ENCODE data around the gene SPATA24.
"Not testable (repeated sequence)": the region's sequence is repeated elsewhere in the genome, so short reads cannot be mapped to it uniquely, and the experiment has no call there.

SPATA24 gene, protein sequence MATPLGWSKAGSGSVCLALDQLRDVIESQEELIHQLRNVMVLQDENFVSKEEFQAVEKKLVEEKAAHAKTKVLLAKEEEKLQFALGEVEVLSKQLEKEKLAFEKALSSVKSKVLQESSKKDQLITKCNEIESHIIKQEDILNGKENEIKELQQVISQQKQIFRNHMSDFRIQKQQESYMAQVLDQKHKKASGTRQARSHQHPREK
- 0.67 to 3.7 (median 1.7) reads per million in 9 experiments for total RNA-seq

DNA sequence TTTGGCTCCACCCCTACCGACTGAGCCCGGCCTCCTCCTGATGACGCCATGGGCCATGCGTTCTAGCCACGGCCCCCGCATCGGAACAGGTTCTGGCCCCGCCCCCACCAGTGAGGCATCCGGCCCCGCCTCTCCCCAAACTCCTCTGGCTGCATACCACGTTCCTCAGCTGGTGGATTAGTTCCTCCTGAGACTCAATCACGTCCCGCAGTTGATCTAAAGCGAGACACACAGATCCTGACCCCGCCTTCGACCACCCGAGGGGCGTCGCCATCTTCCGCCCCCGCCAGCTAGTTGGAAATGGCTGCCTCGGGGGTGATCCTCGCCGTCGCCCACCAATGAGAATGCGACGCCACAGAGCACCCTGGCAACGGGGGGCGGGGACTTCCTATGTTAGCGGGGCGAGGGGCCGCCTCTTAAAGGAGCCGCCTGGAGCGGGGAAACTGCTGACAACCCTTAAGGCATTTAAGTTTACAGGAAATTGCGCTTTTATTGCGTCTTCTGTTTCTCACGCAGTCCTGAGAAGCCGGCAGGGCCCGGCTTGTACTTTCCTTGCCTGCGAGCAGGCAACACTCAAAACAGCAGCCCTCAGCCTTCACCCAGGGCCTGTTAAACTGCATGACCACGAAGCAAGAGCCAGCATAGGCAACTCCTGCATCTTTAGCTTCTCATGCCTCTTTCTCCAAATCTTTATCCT lies at the start of gene SPATA24:
Gene SPATA24, minus strand, starts transcription at position 303 of the 697 bp plus-strand sequence. Its CDS starts 29 bp downstream, at position 274.
- Mint-ChIP-seq H3K27me3 (no peaks in the 10 kb centered on the region), H3K9me3 (no peaks in the 10 kb centered on the region), H3K4me1 (ENCODE audit: low read depth in 2 of 2) (peaks cover 25 to 27% of the 10 kb centered on the region in 2 donors), H3K4me3 (peak within 1 kb of the TSS; percentile 89 to 91), H3K36me3 (ENCODE audit: insufficient read depth) (peaks cover 6% of the 10 kb centered on the region), H3K27ac (peak within 1 kb of the TSS; percentile 94 to 95)
- DNase-seq (peak; percentile 95 to 97 (median 95)), ATAC-seq (replicated peaks) (peak; percentile 88)

DNA sequence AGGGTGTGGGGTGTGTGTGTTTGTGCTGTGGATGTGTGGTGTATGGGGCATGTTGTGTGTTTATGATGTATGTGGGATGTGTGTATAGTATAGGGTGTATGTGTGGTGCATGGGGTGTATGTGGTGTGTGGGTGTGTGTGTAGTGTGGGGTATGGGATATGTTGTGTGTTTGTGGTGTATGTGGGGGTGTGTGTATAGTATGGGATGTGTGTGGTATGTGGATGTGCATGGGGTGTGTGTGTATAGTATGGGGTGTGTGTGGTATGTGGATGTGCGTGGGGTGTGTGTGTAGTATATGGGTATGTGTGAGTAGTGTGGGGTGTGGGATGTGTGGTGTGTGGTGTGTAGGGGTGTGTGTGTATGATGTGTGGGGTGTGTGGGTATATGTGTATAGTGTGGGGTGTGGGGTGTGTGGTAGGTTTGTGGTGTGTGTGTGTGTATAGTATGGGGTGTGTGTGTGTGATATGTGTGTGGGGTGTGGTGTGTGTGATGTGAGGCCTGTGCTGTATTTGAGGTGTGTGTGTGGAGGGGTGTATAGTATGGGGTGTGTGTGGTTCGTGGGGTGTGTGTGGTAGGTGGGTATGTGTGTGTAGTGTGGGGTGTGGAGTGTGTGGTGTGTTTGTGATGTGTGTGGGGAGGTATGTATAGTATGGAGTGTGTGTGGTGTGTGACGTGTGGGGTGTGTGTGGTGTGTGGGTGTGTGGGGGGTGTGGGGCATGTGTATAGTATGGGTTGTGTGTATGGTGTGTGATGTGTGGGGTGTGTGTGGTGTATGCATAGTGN lies 48.2 kb upstream of the SPATA24 start:
- no peak overlapping the region for H3K27ac Mint-ChIP-seq

DNA sequence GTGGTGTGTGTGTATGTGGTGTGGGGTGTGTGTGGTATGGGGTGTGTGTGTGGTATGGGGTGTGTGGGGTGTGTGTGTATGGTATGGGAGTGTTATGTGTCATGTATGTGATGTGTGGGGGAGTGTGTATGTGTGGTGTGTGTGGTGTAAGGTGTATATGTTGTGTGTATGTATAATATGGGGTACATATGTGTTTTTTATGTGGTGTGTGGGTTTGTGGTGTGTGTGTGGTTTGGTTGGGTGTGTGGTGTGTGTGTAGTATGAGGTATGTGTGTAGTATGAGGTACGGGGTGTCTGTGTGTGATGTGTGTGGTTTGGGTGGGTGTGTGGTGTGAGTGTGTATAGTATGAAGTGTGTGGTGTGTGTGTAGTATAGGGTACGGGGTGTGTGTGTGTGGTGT lies 47.3 kb upstream of the SPATA24 start:
- peaks cover 32 to 43% of the 10 kb centered on the region in 2 donors for H3K4me1 Mint-ChIP-seq (ENCODE audit: low read depth in 2 of 2)
- no peak overlapping the region for H3K27ac Mint-ChIP-seq
- H3K9me3 Mint-ChIP-seq: no peaks in the 10 kb centered on the region
- no peak for ATAC-seq (replicated peaks)
- no peaks in the 10 kb centered on the region for H3K27me3 Mint-ChIP-seq
- peaks cover 21% of the 10 kb centered on the region for H3K36me3 Mint-ChIP-seq (ENCODE audit: insufficient read depth)
- DNase-seq: no peak
- H3K4me3 Mint-ChIP-seq: no peak overlapping the region

More for the DNA sequence above, 48.2 kb upstream of the SPATA24 start:
- Mint-ChIP-seq H3K4me3 (no peak overlapping the region), H3K27me3 (no peaks in the 10 kb centered on the region), H3K9me3 (no peaks in the 10 kb centered on the region), H3K36me3 (ENCODE audit: insufficient read depth) (peaks cover 21% of the 10 kb centered on the region), H3K4me1 (ENCODE audit: low read depth in 2 of 2) (peaks cover 32 to 44% of the 10 kb centered on the region in 2 donors)
- no peak for DNase-seq
- ATAC-seq (replicated peaks): no peak

DNA sequence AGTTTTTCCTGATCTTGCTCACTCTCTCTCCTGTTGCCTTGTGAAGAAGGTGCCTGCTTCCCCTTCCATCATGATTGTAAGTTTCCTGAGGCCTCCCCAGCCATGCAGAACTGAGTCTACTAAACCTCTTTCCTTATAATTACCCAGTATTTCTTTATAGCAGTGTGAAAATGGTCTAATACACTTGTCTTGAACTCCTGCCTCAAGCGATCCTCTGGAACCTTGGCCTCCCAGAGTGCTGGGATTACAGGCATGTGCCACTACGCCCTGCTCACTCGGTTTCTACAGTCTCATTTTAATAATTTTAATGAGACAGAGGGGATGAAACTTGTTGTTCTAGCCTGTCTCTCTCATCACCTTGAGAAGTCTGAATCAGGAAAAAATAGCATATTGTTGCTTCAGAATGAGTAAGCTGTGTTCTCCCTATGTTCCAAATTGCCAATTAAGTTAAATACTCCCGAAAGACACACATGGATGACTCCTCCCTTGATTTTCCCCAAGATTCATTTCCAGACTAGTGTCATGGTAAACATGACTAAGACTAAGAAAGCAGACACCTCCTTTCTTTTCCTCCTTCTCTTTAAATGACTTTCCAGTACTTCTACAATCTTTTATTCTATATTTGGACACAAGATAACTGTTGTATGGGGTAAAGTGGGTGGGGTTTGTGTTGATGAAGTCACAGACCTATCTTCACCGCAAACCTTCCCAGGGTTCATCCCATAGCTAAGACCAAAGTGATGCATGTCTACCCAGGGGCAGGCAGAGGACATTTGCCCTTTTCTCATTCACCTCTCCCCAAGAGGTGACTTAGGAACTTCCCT lies 43.3 kb upstream of the SPATA24 start:
- no peaks in the 10 kb centered on the region for H3K9me3 Mint-ChIP-seq
- no peaks in the 10 kb centered on the region for H3K36me3 Mint-ChIP-seq (ENCODE audit: insufficient read depth)
- peaks cover 22 to 36% of the 10 kb centered on the region in 2 donors for H3K4me1 Mint-ChIP-seq (ENCODE audit: low read depth in 2 of 2)
- no peaks in the 10 kb centered on the region for H3K27me3 Mint-ChIP-seq
- no peak for DNase-seq
- peak overlapping the region in 1 of 2 donors; percentile 51 for H3K27ac Mint-ChIP-seq
- ATAC-seq (replicated peaks): no peak
- no peak overlapping the region for H3K4me3 Mint-ChIP-seq

DNA sequence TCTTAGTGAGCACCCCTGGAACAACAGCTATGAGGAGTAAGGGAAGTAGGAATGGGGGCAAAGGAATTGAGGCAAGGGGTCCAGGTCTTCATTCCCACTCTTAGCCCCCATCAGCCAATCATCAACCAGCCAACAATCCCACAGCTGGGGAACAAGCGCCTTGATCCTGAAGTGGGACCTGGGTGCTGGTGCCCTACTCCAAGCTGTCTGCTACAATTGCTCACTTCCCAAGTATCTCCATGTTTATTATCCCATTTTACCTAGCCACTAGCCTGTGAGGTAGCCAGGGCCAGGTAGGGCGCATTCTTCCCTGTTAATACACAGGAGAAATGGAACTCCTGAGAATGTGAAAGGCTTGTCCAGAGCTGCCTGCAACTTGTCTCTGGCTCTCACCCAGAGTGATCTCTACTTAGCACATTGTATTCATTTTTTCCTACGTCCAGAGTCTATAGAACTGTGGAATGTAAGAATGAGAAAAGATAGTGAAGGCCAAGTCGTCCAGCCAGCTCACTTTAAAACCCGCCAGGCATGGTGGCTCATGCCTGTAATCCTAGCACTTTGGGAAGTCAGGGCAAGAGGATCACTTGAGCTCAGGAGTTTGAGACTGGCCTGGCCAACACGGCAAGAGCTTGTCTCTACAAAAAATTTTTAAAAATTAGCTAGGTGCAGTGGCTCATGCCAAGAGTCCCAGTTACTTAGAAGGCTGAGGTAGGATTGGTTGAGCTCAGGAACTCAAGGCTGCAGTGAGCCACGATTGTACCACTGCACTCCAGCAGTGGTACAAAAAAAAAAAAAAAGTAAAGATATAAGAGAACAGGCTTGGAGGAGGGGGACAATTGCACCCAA lies 41.7 kb upstream of the SPATA24 start:
- no peak for DNase-seq
- no peak for ATAC-seq (replicated peaks)
- Mint-ChIP-seq H3K9me3 (no peaks in the 10 kb centered on the region), H3K4me1 (ENCODE audit: low read depth in 2 of 2) (peaks cover 22 to 36% of the 10 kb centered on the region in 2 donors), H3K36me3 (ENCODE audit: insufficient read depth) (no peaks in the 10 kb centered on the region), H3K4me3 (no peak overlapping the region), H3K27ac (peak overlapping the region in 1 of 2 donors; percentile 19), H3K27me3 (no peaks in the 10 kb centered on the region)

DNA sequence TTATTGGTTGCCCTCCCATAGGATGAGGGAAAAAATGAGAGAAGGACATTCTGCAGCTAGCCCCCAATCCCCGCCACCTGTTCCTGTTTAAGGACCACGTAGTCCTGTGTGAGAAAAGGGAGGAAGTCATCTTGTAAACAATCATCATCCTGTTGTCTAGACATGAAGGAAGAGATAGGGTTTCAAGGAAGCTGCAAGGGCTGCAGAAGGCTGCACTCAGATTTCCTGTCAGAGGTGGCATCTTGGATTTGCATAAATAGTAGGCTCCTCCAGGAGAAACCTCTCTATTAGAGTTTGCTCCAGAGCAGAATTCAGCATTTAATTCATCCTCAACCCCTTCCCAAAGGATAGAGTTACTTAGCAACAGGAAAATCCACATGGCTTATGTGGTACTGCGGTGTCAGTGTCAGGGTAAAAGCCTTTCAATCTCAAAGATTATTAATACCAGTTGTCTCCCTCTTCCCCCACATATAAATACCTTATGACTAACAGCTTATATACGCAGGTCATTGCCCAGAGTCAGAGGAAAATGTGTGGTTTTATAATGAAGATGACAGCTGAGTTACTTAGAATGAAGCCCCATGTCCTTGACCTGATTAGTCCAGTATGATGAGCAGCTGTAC lies 40.1 kb upstream of the SPATA24 start:
- no peaks in the 10 kb centered on the region for H3K9me3 Mint-ChIP-seq
- H3K36me3 Mint-ChIP-seq (ENCODE audit: insufficient read depth): peaks cover 6% of the 10 kb centered on the region
- H3K27ac Mint-ChIP-seq: peak overlapping the region; percentile 44 to 55
- no peaks in the 10 kb centered on the region for H3K27me3 Mint-ChIP-seq
- H3K4me1 Mint-ChIP-seq (ENCODE audit: low read depth in 2 of 2): peaks cover 30 to 44% of the 10 kb centered on the region in 2 donors
- no peak overlapping the region for H3K4me3 Mint-ChIP-seq
- DNase-seq (no peak), ATAC-seq (replicated peaks) (peak; percentile 20)

DNA sequence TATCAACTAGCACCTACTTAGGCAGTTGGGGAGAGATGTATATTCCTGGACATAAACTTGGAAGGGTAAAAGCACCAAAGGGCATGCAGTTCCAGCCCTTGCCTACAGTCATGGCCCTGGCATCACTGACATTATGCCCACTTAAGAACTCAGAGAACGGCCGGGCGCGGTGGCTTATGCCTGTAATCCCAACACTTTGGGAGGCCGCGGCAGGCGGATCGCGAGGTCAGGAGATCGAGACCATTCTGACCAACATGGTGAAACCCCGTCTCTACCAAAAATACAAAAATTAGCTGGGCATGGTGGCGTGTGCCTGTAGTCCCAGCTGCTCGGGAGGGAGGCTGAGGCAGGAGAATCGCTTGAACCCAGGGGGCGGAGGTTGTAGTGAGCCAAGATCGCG lies 36.5 kb upstream of the SPATA24 start:
- not testable (repeated sequence) for H3K9me3 Mint-ChIP-seq; DNase-seq; H3K4me3 Mint-ChIP-seq; ATAC-seq (replicated peaks); H3K36me3 Mint-ChIP-seq (ENCODE audit: insufficient read depth); H3K27me3 Mint-ChIP-seq
- H3K4me1 Mint-ChIP-seq (ENCODE audit: low read depth in 2 of 2): peaks cover 26 to 29% of the 10 kb centered on the region in 2 donors
- H3K27ac Mint-ChIP-seq: peak overlapping the region in 1 of 2 donors; percentile 100

DNA sequence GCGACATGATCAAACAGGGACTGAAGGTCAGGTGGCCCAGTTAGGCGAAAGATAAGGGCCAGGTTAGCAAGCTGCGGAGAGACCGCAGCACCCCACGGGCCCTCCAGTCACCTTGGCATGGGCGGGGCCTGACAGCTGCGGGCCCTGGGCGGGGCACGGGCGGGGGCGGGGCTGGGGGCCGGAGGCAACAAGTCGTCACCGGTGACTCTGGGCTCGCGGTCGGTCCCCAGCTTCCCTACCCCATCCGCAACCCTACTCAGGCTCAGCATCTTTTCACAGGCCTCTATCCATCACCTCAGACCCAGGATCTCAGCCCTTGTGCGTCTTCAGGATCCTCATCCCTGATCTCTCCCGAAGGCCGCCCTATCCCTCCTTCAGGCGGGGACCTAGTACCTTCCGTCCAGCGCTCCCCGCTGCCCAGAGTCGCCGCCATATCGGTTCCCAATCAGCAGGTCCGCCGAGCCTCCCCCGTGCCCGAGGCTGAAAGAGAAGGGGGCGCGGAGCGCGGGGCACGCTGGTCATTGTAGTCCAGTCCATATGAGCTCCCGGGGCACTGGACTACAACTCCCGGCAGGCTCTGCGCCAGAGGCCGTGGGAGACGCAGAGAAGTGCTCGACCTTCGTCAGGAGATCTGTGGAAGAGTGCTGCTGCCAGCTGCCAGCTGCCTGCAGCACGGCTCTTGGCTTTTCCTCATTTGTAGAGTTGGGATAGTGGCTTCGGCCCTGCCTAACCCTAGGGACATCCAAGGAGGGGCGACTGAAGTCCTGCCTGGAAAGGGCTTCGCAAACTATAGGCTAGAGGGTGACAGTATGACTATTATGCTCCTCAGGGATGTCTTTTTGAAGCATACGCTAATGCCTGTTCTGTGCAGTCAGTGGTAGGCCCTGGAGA lies 35.4 kb upstream of the SPATA24 start, which contains the start of gene DNAJC18:
Gene DNAJC18, minus strand, starts transcription at position 513 of the 891 bp plus-strand sequence. Its CDS starts 80 bp downstream, at position 433.
- H3K4me1 Mint-ChIP-seq (ENCODE audit: low read depth in 2 of 2): peaks cover 26 to 29% of the 10 kb centered on the region in 2 donors
- H3K27ac Mint-ChIP-seq: peak within 1 kb of the TSS; percentile 98 to 100
- H3K4me3 Mint-ChIP-seq: peak within 1 kb of the TSS; percentile 97 to 99
- H3K36me3 Mint-ChIP-seq (ENCODE audit: insufficient read depth): peaks cover 8% of the 10 kb centered on the region
- DNase-seq (peak; percentile 80 to 84 (median 83)), ATAC-seq (replicated peaks) (peak; percentile 88)
- no peaks in the 10 kb centered on the region for H3K27me3 Mint-ChIP-seq
- no peaks in the 10 kb centered on the region for H3K9me3 Mint-ChIP-seq

DNA sequence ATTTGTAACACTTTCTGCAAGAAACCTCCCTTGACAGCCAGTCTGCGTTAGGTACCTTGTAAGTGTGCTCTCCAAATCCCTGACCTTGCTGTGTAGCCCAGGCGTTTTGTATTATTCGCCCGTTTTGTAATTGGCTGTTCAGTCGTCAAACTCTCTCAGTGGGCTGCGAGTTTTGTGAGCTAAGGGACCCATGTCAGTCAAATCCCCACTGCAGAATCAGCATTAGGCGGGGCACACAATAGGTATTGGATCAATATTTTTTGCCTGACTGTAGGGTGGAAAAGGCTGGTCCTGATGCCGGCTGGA lies 34.8 kb upstream of the SPATA24 start:
- ATAC-seq (replicated peaks) (no peak), DNase-seq (no peak)
- peaks cover 23 to 24% of the 10 kb centered on the region in 2 donors for H3K4me1 Mint-ChIP-seq (ENCODE audit: low read depth in 2 of 2)
- H3K36me3 Mint-ChIP-seq (ENCODE audit: insufficient read depth): peaks cover 8% of the 10 kb centered on the region
- peak overlapping the region; percentile 98 to 100 for H3K27ac Mint-ChIP-seq
- no peaks in the 10 kb centered on the region for H3K27me3 Mint-ChIP-seq
- no peaks in the 10 kb centered on the region for H3K9me3 Mint-ChIP-seq
- H3K4me3 Mint-ChIP-seq: peak overlapping the region; percentile 97 to 99

DNA sequence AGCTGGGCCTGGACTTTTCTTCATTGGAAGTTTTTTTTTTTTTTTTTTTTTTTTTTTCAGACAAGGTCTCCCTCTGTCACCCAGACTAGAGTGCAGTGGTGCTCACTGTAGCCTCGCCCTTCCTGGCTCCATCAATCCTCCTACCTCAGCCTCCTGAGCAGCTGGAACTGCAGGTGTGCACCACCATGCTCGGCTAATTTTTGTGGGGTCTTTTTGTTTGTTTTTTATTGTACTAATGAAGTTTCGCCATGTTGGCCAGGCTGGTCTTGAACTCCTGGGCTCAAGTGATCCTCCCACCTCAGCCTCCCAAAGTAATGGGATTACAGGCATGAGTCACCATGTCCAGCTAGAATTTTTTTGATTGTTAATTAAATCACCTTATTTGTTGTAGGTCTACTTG lies 31.8 kb upstream of the SPATA24 start:
- H3K4me1 Mint-ChIP-seq (ENCODE audit: low read depth in 2 of 2): peaks cover 16 to 19% of the 10 kb centered on the region in 2 donors
- H3K27me3 Mint-ChIP-seq: no peaks in the 10 kb centered on the region
- no peak for ATAC-seq (replicated peaks)
- H3K27ac Mint-ChIP-seq: no peak overlapping the region
- no peak overlapping the region for H3K4me3 Mint-ChIP-seq
- peaks cover 17% of the 10 kb centered on the region for H3K36me3 Mint-ChIP-seq (ENCODE audit: insufficient read depth)
- DNase-seq: no peak
- H3K9me3 Mint-ChIP-seq: no peaks in the 10 kb centered on the region

DNA sequence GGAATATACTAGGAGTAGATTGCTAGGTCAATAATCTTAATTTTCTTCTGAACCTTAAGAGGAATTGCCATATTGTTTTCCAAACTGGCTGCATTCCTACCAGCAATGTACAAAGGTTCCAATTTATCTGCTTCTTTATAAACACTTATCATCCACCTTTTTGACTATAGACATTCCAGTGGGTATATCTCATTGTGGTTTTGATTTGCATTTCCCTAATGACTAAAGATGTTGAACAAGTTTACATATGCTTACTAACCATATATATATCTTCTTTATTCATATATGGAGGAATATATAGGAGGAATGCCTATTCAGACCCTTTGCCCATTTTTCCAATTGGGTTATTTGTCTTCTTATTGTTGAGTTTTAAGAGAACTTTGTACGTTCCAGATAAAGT lies 27.8 kb upstream of the SPATA24 start:
- Mint-ChIP-seq H3K4me1 (ENCODE audit: low read depth in 2 of 2) (peaks cover 0 to 3% of the 10 kb centered on the region in 2 donors), H3K27me3 (no peaks in the 10 kb centered on the region), H3K27ac (no peak overlapping the region), H3K9me3 (no peaks in the 10 kb centered on the region), H3K4me3 (no peak overlapping the region), H3K36me3 (ENCODE audit: insufficient read depth) (peaks cover 8% of the 10 kb centered on the region)
- DNase-seq (no peak), ATAC-seq (replicated peaks) (no peak)

All from effector memory CD8-positive, alpha-beta T cell (primary cell).